Ascending aorta (tissue), 2 donors: ENCODE measurements around the gene MIAT. TPM values are rescaled to one million over a fixed set of nuclear protein-coding genes. Genes with fewer than 3 reads are reported as not detected.

Source experiments
- DNase-seq, 2 donors: peaks; one replicate each; pipeline ENCODE4 v3.0.0-alpha.2; 2019; ENCODE audit warnings: low spot score in 2 of 2
- H3K27ac ChIP-seq, 2 donors: fragments of 200-600 bp; sonication (generic); one replicate each; pipeline ENCODE4 v1.5.1; 2016 to 2017; ENCODE audit warnings: mild to moderate bottlenecking in 1 of 2
- H3K27me3 ChIP-seq: fragments of 200-600 bp; sonication (generic); one replicate; pipeline ENCODE4 v1.5.1; 2017
- H3K36me3 ChIP-seq, 2 donors: fragments of 200-600 bp; sonication (generic); one replicate each; pipeline ENCODE4 v1.5.1; 2016
- H3K4me1 ChIP-seq, 2 donors: fragments of 200-600 bp; sonication (generic); one replicate each; pipeline ENCODE4 v1.5.1; 2016 to 2017; ENCODE audit warnings: mild to moderate bottlenecking in 1 of 2
- H3K4me3 ChIP-seq, 2 donors: fragments of 200-600 bp; sonication (generic); one replicate each; pipeline ENCODE4 v1.5.1; 2016 to 2017; ENCODE audit warnings: mild to moderate bottlenecking in 1 of 2
- H3K9me3 ChIP-seq, 2 donors: fragments of 200-600 bp; sonication (generic); one replicate each; pipeline ENCODE4 v1.5.1; 2016
- CTCF ChIP-seq, 3 experiments: fragments of 200-600 bp in 2 of 3; fragments of 450-650 bp in 1 of 3; sonication (generic) in 2 of 3; IDR thresholded peaks; one replicate each; pipeline ENCODE4 v1.5.1; 2016 to 2019; ENCODE audit warnings: antibody characterized with exemption in 3 of 3, mild to moderate bottlenecking in 1 of 3, moderate library complexity in 1 of 3
- intact Hi-C: fragments of 100-400 bp; cut with DNase I; formaldehyde crosslinking; loops from one replicate; pipeline ENCODE4 v1.15.1; 2023
- total RNA-seq: library from RNA; depleted of rRNA; stranded (reverse); fragments of >200 nt; gene quantifications from one replicate; pipeline ENCODE4 v1.1.0, GENCODE V29; 2016

MIAT gene
- total RNA-seq, 1 donor from 2014 or later: 0.53 TPM

- intact Hi-C loops: no loop called here
- Histone ChIP-seq H3K27me3 (no peaks in the 10 kb centered on the region), H3K4me1 (no peaks in the 10 kb centered on the region), H3K36me3 (peaks cover 0 to 20% of the 10 kb centered on the region in 2 donors), H3K4me3 (no peak overlapping the region), H3K9me3 (no peaks in the 10 kb centered on the region), H3K27ac (no peak overlapping the region)
- no peak for DNase-seq
- TF ChIP-seq CTCF (IDR thresholded peaks at IDR 0.05): no peak
These were observed 34.0 kb downstream of the MIAT start for GRCh38 chr22:26691377-26691716.

DNA sequence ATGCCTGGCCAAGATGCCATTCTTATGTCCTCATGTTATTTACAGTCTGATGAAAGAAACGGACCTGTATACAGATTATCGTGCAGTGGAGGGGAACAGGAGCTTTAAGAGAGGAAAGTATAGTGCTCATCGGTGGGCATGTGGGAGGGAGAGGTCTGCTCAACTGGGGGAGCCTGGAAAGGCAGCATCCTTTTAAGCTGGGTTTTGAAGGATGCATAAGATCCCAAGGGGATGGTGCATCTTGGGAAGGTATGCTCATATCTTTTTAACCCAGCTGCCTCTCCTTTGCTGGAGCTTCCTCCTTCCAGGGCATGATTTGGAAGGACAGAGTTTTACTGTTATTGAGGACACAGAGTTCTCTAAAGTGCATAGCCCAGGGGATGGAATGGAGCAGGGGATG, 34.8 kb downstream of the MIAT start:
- Histone ChIP-seq H3K4me1 (no peaks in the 10 kb centered on the region), H3K4me3 (no peak overlapping the region), H3K36me3 (peaks cover 0 to 20% of the 10 kb centered on the region in 2 donors), H3K9me3 (no peaks in the 10 kb centered on the region), H3K27ac (no peak overlapping the region), H3K27me3 (no peaks in the 10 kb centered on the region)
- intact Hi-C loops: no loop called here
- no peak for TF ChIP-seq CTCF (IDR thresholded peaks at IDR 0.05)
- DNase-seq: no peak

DNA sequence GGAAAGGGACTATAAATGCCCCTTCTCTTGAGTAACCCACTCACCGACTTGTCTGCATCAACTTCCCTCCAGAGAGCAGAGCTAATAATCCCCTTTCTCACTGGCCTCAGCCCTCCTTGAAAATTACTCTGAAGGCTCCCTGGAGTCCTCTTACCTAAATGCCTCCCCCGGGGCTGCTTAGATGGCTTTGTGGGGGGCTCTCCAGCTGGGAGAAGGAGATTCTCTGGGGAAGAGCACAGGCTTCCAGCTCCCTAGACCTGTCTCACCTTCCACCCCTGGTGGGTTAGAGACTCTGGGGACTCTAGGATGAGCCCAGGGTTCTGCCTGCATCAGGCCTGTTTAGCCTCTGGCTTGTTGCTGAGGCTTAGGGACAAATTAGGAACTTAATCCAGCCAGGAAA, 39.8 kb downstream of the MIAT start:
- no peak for TF ChIP-seq CTCF (IDR thresholded peaks at IDR 0.05)
- Histone ChIP-seq H3K9me3 (no peaks in the 10 kb centered on the region), H3K4me3 (no peak overlapping the region), H3K27ac (no peak overlapping the region), H3K36me3 (peaks cover 3 to 46% of the 10 kb centered on the region in 2 donors), H3K27me3 (no peaks in the 10 kb centered on the region), H3K4me1 (no peaks in the 10 kb centered on the region)
- intact Hi-C loops: no loop called here
- no peak for DNase-seq

DNA sequence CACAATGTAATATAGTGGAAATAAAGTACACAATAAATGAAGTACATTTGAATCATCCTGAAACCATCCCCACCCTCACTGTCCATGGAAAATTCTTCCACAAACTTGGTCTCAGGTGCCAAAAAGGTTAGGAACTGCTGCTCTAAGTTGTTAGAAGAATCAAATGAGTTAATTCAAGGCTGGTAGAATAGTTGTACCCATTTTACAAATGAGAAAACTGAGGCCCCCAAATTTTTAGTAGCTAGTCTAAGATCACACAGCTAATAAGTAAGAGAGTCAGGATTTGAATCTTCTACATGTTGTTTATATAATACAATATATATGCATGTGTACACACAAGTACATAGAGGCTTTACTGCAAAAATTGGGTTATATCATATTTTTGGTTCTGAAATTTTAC, 43.1 kb downstream of the MIAT start:
- no peak for TF ChIP-seq CTCF (IDR thresholded peaks at IDR 0.05)
- H3K36me3 ChIP-seq: peaks cover 3 to 30% of the 10 kb centered on the region in 2 donors

GRCh38 chr22:26700886-26701285, 43.5 kb downstream of the MIAT start:
- H3K9me3 ChIP-seq: no peaks in the 10 kb centered on the region
- no peak overlapping the region for H3K27ac ChIP-seq
- DNase-seq: no peak
- no peaks in the 10 kb centered on the region for H3K4me1 ChIP-seq
- peaks cover 3 to 26% of the 10 kb centered on the region in 2 donors for H3K36me3 ChIP-seq
- no peak overlapping the region for H3K4me3 ChIP-seq
- H3K27me3 ChIP-seq: no peaks in the 10 kb centered on the region
- intact Hi-C loops: no loop called here
- TF ChIP-seq CTCF (IDR thresholded peaks at IDR 0.05): no peak

More for the DNA sequence above, 43.1 kb downstream of the MIAT start:
- Histone ChIP-seq H3K4me1 (no peaks in the 10 kb centered on the region), H3K27ac (no peak overlapping the region), H3K9me3 (no peaks in the 10 kb centered on the region), H3K4me3 (no peak overlapping the region), H3K27me3 (no peaks in the 10 kb centered on the region)
- intact Hi-C loops: no loop called here
- no peak for DNase-seq

- Histone ChIP-seq H3K27me3 (no peaks in the 10 kb centered on the region), H3K27ac (no peak overlapping the region), H3K36me3 (peaks cover 3 to 26% of the 10 kb centered on the region in 2 donors), H3K4me1 (no peaks in the 10 kb centered on the region), H3K9me3 (no peaks in the 10 kb centered on the region), H3K4me3 (no peak overlapping the region)
- no peak for DNase-seq
- intact Hi-C loops: no loop called here
- TF ChIP-seq CTCF (IDR thresholded peaks at IDR 0.05): no peak
These were observed 43.9 kb downstream of the MIAT start for GRCh38 chr22:26701323-26701722.
